ENCODE data around the gene AIG1. TPM values are rescaled to one million over a fixed set of nuclear protein-coding genes. Genes with fewer than 3 reads are reported as not detected.

The AIG1 gene
- total RNA-seq, 2 experiments from 2014 or later: 0.40 to 0.85 TPM

DNA sequence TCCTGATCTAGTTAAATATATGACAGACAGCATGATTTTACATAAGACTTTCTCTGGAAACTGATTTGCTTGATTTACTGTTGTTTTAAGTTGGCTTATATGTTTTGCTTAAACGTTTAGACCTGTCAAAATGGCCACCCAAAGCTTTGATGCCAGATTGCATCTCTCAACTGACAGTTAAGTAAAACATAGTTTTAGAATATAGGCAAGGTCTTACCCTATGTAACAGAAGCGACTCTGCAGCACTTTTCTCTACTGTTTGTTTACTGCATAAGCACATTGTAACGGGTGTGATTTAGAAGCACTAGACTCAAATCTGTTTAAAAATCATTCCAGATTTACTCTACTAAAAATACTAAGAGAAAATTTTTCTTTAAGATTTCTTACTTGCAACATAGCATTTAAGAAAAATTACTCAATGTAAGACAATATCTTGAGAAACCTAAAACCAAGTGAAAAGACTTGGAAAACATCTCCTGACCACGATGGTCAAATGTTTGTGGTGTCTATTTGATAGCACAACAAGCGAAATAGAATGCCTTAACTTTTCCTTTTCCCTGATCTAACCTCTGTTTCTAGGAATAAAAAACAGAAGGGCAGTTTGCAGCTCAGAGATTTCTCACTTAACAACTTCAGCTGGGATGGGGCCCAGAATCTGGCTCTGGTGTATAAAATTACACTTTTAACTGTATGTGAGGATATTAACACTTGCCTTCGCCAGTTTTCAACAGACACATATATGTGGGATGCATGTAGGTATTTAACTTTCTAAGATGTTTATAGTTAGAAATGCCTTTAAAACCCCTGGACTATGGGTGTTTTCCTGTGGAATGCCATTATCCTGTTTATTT, 47.4 kb downstream of the AIG1 start:
- H3K36me3 ChIP-seq (ENCODE audit: insufficient read depth, low read length): no peaks in the 10 kb centered on the region
- H3K27ac ChIP-seq (ENCODE audit: low read depth, low read length, poor library complexity, severe bottlenecking): no peak overlapping the region
- H3K4me1 ChIP-seq (ENCODE audit: insufficient read depth, low read length, poor library complexity, severe bottlenecking): no peaks in the 10 kb centered on the region
- no TSS peak for BruUV-seq (replicated peaks)
- no peak overlapping the region for H2AFZ ChIP-seq (ENCODE audit: low read length)
- H3K79me2 ChIP-seq (ENCODE audit: insufficient read depth, low read depth, low read length): no peaks in the 10 kb centered on the region
- ChIA-PET POLR2A (interaction anchor here (1.2 kb wide), 1 partner anchor 407 kb away, joined by 3 read pairs; no protein-coding TSS in a partner anchor), CTCF (ENCODE audit: unreplicated experiment) (interaction anchor here (0.6 kb wide), 1 partner anchor 30 kb away, joined by 8 read pairs; no protein-coding TSS in a partner anchor)
- no peaks in the 10 kb centered on the region for H4K20me1 ChIP-seq (ENCODE audit: insufficient read depth, low read length)
- intact Hi-C loops (cut with micrococcal nuclease; ENCODE audit: unreplicated experiment): no loop called here
- H3K9me3 ChIP-seq (ENCODE audit: low read length): no peaks in the 10 kb centered on the region
- H3K9me2 ChIP-seq (ENCODE audit: insufficient read depth, low read length): no peaks in the 10 kb centered on the region
- TF ChIP-seq EZH2phosphoT487 (IDR thresholded peaks at IDR 0.05; ENCODE audit: borderline replicate concordance, low read depth, low read length): no peak
- H3K4me2 ChIP-seq (ENCODE audit: low read length): no peak overlapping the region
- H3K4me3 ChIP-seq (ENCODE audit: low read depth, low read length, poor library complexity, severe bottlenecking): no peak overlapping the region
- DNase-seq (ENCODE audit: low spot score): no peak

DNA sequence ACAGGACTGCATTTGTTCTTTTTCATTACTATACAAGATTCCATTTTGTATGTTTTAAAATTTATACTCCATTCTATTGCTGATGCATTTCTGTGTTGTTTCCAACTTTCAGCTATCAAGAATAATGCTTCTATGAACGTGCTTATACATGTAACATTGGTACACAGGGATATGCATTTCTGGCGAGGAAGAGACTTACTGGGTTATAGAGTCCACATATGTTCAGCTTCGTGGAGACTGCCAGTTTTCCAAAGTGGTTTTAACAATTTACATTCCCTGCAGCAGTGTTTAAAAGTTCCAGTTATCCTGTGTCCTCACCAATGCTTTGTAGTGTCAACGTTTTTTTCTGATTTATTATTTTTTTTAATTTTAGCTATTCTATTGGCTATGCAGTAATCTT, 48.5 kb downstream of the AIG1 start:
- Histone ChIP-seq H3K4me1 (ENCODE audit: insufficient read depth, low read length, poor library complexity, severe bottlenecking) (no peaks in the 10 kb centered on the region), H3K4me3 (ENCODE audit: low read depth, low read length, poor library complexity, severe bottlenecking) (no peak overlapping the region), H3K36me3 (ENCODE audit: insufficient read depth, low read length) (no peaks in the 10 kb centered on the region), H3K27ac (ENCODE audit: low read depth, low read length, poor library complexity, severe bottlenecking) (no peak overlapping the region), H4K20me1 (ENCODE audit: insufficient read depth, low read length) (no peaks in the 10 kb centered on the region), H2AFZ (ENCODE audit: low read length) (no peak overlapping the region), H3K9me3 (ENCODE audit: low read length) (no peaks in the 10 kb centered on the region), H3K79me2 (ENCODE audit: insufficient read depth, low read depth, low read length) (no peaks in the 10 kb centered on the region), H3K4me2 (ENCODE audit: low read length) (no peak overlapping the region), H3K9me2 (ENCODE audit: insufficient read depth, low read length) (no peaks in the 10 kb centered on the region)
- TF ChIP-seq, protein P1, sequence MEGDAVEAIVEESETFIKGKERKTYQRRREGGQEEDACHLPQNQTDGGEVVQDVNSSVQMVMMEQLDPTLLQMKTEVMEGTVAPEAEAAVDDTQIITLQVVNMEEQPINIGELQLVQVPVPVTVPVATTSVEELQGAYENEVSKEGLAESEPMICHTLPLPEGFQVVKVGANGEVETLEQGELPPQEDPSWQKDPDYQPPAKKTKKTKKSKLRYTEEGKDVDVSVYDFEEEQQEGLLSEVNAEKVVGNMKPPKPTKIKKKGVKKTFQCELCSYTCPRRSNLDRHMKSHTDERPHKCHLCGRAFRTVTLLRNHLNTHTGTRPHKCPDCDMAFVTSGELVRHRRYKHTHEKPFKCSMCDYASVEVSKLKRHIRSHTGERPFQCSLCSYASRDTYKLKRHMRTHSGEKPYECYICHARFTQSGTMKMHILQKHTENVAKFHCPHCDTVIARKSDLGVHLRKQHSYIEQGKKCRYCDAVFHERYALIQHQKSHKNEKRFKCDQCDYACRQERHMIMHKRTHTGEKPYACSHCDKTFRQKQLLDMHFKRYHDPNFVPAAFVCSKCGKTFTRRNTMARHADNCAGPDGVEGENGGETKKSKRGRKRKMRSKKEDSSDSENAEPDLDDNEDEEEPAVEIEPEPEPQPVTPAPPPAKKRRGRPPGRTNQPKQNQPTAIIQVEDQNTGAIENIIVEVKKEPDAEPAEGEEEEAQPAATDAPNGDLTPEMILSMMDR (conservative IDR thresholded peaks at IDR 0.05; ENCODE audit: low read length): no peak
- no peak for TF ChIP-seq EZH2phosphoT487 (IDR thresholded peaks at IDR 0.05; ENCODE audit: borderline replicate concordance, low read depth, low read length)
- intact Hi-C loops (cut with micrococcal nuclease; ENCODE audit: unreplicated experiment): no loop called here
- DNase-seq (ENCODE audit: low spot score): no peak
- CTCF ChIA-PET (ENCODE audit: unreplicated experiment): no interaction called here
- BruUV-seq (replicated peaks): no TSS peak
- POLR2A ChIA-PET: interaction anchor here (0.5 to 1.2 kb wide), 2 partner anchors 408 to 676 kb away, joined by 3 to 4 read pairs; no protein-coding TSS in a partner anchor

DNA sequence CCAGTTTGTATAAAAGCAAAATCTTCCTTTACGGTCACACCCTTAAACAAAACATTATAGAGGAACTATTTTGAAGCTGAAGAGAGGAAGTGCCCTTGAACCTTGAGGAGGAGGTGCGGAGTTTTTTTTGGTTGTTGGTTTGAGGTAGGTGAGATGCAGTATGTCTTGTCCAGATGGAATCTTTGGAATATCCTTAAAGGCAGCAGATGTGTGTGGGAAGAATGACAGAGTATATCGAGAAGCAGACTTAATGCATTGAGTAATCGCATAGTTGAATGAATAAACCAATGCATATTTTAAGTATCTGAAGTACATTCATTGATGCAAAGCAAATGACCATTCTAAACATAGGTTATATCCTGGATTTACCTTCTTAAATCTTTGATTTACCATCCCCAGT, 49.9 kb downstream of the AIG1 start:
- no TSS peak for BruUV-seq (replicated peaks)
- CTCF ChIA-PET (ENCODE audit: unreplicated experiment): no interaction called here
- Histone ChIP-seq H3K9me3 (ENCODE audit: low read length) (no peaks in the 10 kb centered on the region), H3K79me2 (ENCODE audit: insufficient read depth, low read depth, low read length) (no peaks in the 10 kb centered on the region), H4K20me1 (ENCODE audit: insufficient read depth, low read length) (no peaks in the 10 kb centered on the region), H3K4me1 (ENCODE audit: insufficient read depth, low read length, poor library complexity, severe bottlenecking) (no peaks in the 10 kb centered on the region), H3K36me3 (ENCODE audit: insufficient read depth, low read length) (no peaks in the 10 kb centered on the region), H3K4me2 (ENCODE audit: low read length) (no peak overlapping the region), H3K9me2 (ENCODE audit: insufficient read depth, low read length) (no peaks in the 10 kb centered on the region), H2AFZ (ENCODE audit: low read length) (no peak overlapping the region), H3K4me3 (ENCODE audit: low read depth, low read length, poor library complexity, severe bottlenecking) (no peak overlapping the region), H3K27ac (ENCODE audit: low read depth, low read length, poor library complexity, severe bottlenecking) (no peak overlapping the region)
- DNase-seq (ENCODE audit: low spot score): no peak
- TF ChIP-seq, protein P1 (conservative IDR thresholded peaks at IDR 0.05; ENCODE audit: low read length): no peak
- TF ChIP-seq EZH2phosphoT487 (IDR thresholded peaks at IDR 0.05; ENCODE audit: borderline replicate concordance, low read depth, low read length): no peak
- POLR2A ChIA-PET: interaction anchor here (0.5 to 0.9 kb wide), 2 partner anchors 10 to 31 kb away, joined by 3 read pairs; no protein-coding TSS in a partner anchor
- intact Hi-C loops (cut with micrococcal nuclease; ENCODE audit: unreplicated experiment): no loop called here
